ENCODE measurements around the gene RFXANK. TPM values are rescaled to one million over a fixed set of nuclear protein-coding genes. Genes with fewer than 3 reads are reported as not detected.
"Not testable (repeated sequence)": the region's sequence is repeated elsewhere in the genome, so short reads cannot be mapped to it uniquely, and the experiment has no call there.

RFXANK gene
- total RNA-seq (144 TPM), polyA plus RNA-seq (136 TPM)
- long read RNA-seq, donor 1, partial matches to known transcripts: 0 of 3 reads
- long read RNA-seq, donor 1, other reads (novel, unspliced or antisense): 0 of 3 reads
- long read RNA-seq, donor 2, transcript RFXANK-203 (9 exons, 1,212 nt): major isoform, 11 of 51 reads
- long read RNA-seq, donor 2, partial matches to known transcripts: 37 of 51 reads
- long read RNA-seq, donor 2, other reads (novel, unspliced or antisense): 0 of 51 reads
- long read RNA-seq, donor 3, transcript RFXANK-208 (3 exons, 389 nt): minor isoform, 5 of 65 reads
- long read RNA-seq, donor 3, transcript RFXANK-203 (9 exons, 1,212 nt): major isoform, 20 of 65 reads
- long read RNA-seq, donor 3, partial matches to known transcripts: 22 of 65 reads
- long read RNA-seq, donor 3, other reads (novel, unspliced or antisense): 14 of 65 reads
- long read RNA-seq, donor 4, transcript RFXANK-203 (9 exons, 1,212 nt): major isoform, 5 of 11 reads
- long read RNA-seq, donor 4, partial matches to known transcripts: 5 of 11 reads
- long read RNA-seq, donor 4, other reads (novel, unspliced or antisense): 0 of 11 reads
- long read RNA-seq, donor 5, transcript RFXANK-202 (8 exons, 1,059 nt): minor isoform, 5 of 81 reads
- long read RNA-seq, donor 5, transcript RFXANK-203 (9 exons, 1,212 nt): major isoform, 15 of 81 reads
- long read RNA-seq, donor 5, partial matches to known transcripts: 29 of 81 reads
- long read RNA-seq, donor 5, other reads (novel, unspliced or antisense): 27 of 81 reads
- long read RNA-seq, donor 6, transcript RFXANK-203 (9 exons, 1,212 nt): major isoform, 6 of 26 reads
- long read RNA-seq, donor 6, partial matches to known transcripts: 0 of 26 reads
- long read RNA-seq, donor 6, other reads (novel, unspliced or antisense): 20 of 26 reads
- long read RNA-seq, donor 7, transcript RFXANK-203 (9 exons, 1,212 nt): major isoform, 6 of 17 reads
- long read RNA-seq, donor 7, partial matches to known transcripts: 9 of 17 reads
- long read RNA-seq, donor 7, other reads (novel, unspliced or antisense): 0 of 17 reads
- long read RNA-seq, donor 8, partial matches to known transcripts: 0 of 13 reads
- long read RNA-seq, donor 8, other reads (novel, unspliced or antisense): 5 of 13 reads
- long read RNA-seq, donor 9, transcript RFXANK-203 (9 exons, 1,212 nt): major isoform, 5 of 21 reads
- long read RNA-seq, donor 9, partial matches to known transcripts: 5 of 21 reads
- long read RNA-seq, donor 9, other reads (novel, unspliced or antisense): 10 of 21 reads
- long read RNA-seq, donor 10, partial matches to known transcripts: 7 of 15 reads
- long read RNA-seq, donor 10, other reads (novel, unspliced or antisense): 0 of 15 reads

GRCh38 chr19:19192078-19192882 is at the start of gene RFXANK, which contains the start of gene BORCS8:
Gene RFXANK, plus strand, starts transcription at chr19:19192258. Its CDS starts 1,689 bp downstream, at chr19:19193947.
Gene BORCS8, minus strand, starts transcription at chr19:19192152. Its CDS starts 35 bp downstream, at chr19:19192117.
- H3K27ac ChIP-seq (ENCODE audit: low read depth in 1 of 2, low read length in 1 of 2): peak within 1 kb of the TSS; percentile 100
- DNase-seq (ENCODE audit: low read depth in 6 of 9, low spot score in 9 of 9): peak; percentile 99 to 100 (median 100)
- H3K9me3 ChIP-seq (ENCODE audit: control insufficient read depth in 2 of 2, insufficient read depth in 1 of 2, low read length in 1 of 2): peaks cover 0 to 2% of the 10 kb centered on the region in 2 donors
- H3K4me1 ChIP-seq (ENCODE audit: control insufficient read depth in 2 of 2, insufficient read depth in 2 of 2, low read length in 2 of 2): peaks cover 18 to 23% of the 10 kb centered on the region in 2 donors
- under 1% methylated on average over 53 of the region's 53 CpGs for whole genome bisulfite sequencing
- H3K27me3 ChIP-seq (ENCODE audit: control insufficient read depth in 2 of 2, insufficient read depth in 1 of 2, low read length in 1 of 2): no peaks in the 10 kb centered on the region
- peak within 1 kb of the TSS; percentile 92 to 98 for H3K4me3 ChIP-seq (ENCODE audit: low read length in 2 of 2)
- H3K36me3 ChIP-seq (ENCODE audit: control insufficient read depth in 2 of 2, insufficient read depth in 2 of 2, low read length in 1 of 2): peaks cover 10 to 15% of the 10 kb centered on the region in 2 donors

GRCh38 chr19:19142347-19142746 is 49.7 kb upstream of the RFXANK start:
- Histone ChIP-seq H3K27ac (ENCODE audit: low read depth in 1 of 2, low read length in 1 of 2) (no peak overlapping the region), H3K4me1 (ENCODE audit: control insufficient read depth in 2 of 2, insufficient read depth in 2 of 2, low read length in 2 of 2) (peaks cover 8 to 16% of the 10 kb centered on the region in 2 donors), H3K27me3 (ENCODE audit: control insufficient read depth in 2 of 2, insufficient read depth in 1 of 2, low read length in 1 of 2) (peaks cover 0 to 2% of the 10 kb centered on the region in 2 donors), H3K9me3 (ENCODE audit: control insufficient read depth in 2 of 2, insufficient read depth in 1 of 2, low read length in 1 of 2) (peaks cover 0 to 3% of the 10 kb centered on the region in 2 donors), H3K36me3 (ENCODE audit: control insufficient read depth in 2 of 2, insufficient read depth in 2 of 2, low read length in 1 of 2) (peaks cover 5 to 6% of the 10 kb centered on the region in 2 donors), H3K4me3 (ENCODE audit: low read length in 2 of 2) (no peak overlapping the region)
- 97% methylated on average over 12 of the region's 12 CpGs for WGBS
- DNase-seq (ENCODE audit: low read depth in 6 of 9, low spot score in 9 of 9): no peak

- H3K9me3 ChIP-seq (ENCODE audit: control insufficient read depth in 2 of 2, insufficient read depth in 1 of 2, low read length in 1 of 2): no peaks in the 10 kb centered on the region
- WGBS: 97% methylated on average over 17 of the region's 17 CpGs
- no peak for DNase-seq (ENCODE audit: low read depth in 6 of 9, low spot score in 9 of 9)
- H3K36me3 ChIP-seq (ENCODE audit: control insufficient read depth in 2 of 2, insufficient read depth in 2 of 2, low read length in 1 of 2): peaks cover 17% of the 10 kb centered on the region in 2 donors
- peaks cover 0 to 5% of the 10 kb centered on the region in 2 donors for H3K4me1 ChIP-seq (ENCODE audit: control insufficient read depth in 2 of 2, insufficient read depth in 2 of 2, low read length in 2 of 2)
- no peaks in the 10 kb centered on the region for H3K27me3 ChIP-seq (ENCODE audit: control insufficient read depth in 2 of 2, insufficient read depth in 1 of 2, low read length in 1 of 2)
- H3K27ac ChIP-seq (ENCODE audit: low read depth in 1 of 2, low read length in 1 of 2): no peak overlapping the region
- H3K4me3 ChIP-seq (ENCODE audit: low read length in 2 of 2): no peak overlapping the region
Observed at GRCh38 chr19:19145281-19145680, 46.8 kb upstream of the RFXANK start.

GRCh38 chr19:19145684-19146608 is 46.1 kb upstream of the RFXANK start:
- Histone ChIP-seq H3K9me3 (ENCODE audit: control insufficient read depth in 2 of 2, insufficient read depth in 1 of 2, low read length in 1 of 2) (no peaks in the 10 kb centered on the region), H3K27ac (ENCODE audit: low read depth in 1 of 2, low read length in 1 of 2) (no peak overlapping the region), H3K27me3 (ENCODE audit: control insufficient read depth in 2 of 2, insufficient read depth in 1 of 2, low read length in 1 of 2) (no peaks in the 10 kb centered on the region), H3K4me1 (ENCODE audit: control insufficient read depth in 2 of 2, insufficient read depth in 2 of 2, low read length in 2 of 2) (peaks cover 0 to 5% of the 10 kb centered on the region in 2 donors), H3K4me3 (ENCODE audit: low read length in 2 of 2) (no peak overlapping the region), H3K36me3 (ENCODE audit: control insufficient read depth in 2 of 2, insufficient read depth in 2 of 2, low read length in 1 of 2) (peaks cover 17% of the 10 kb centered on the region in 2 donors)
- peak in 7 of 9 donors; percentile 56 to 87 (median 82) for DNase-seq (ENCODE audit: low read depth in 6 of 9, low spot score in 9 of 9)
- 55% methylated on average over 47 of the region's 47 CpGs for WGBS

- Histone ChIP-seq H3K4me3 (ENCODE audit: low read length in 2 of 2) (no peak overlapping the region), H3K36me3 (ENCODE audit: control insufficient read depth in 2 of 2, insufficient read depth in 2 of 2, low read length in 1 of 2) (peaks cover 17% of the 10 kb centered on the region in 2 donors), H3K4me1 (ENCODE audit: control insufficient read depth in 2 of 2, insufficient read depth in 2 of 2, low read length in 2 of 2) (peaks cover 0 to 5% of the 10 kb centered on the region in 2 donors), H3K27ac (ENCODE audit: low read depth in 1 of 2, low read length in 1 of 2) (no peak overlapping the region), H3K27me3 (ENCODE audit: control insufficient read depth in 2 of 2, insufficient read depth in 1 of 2, low read length in 1 of 2) (no peaks in the 10 kb centered on the region), H3K9me3 (ENCODE audit: control insufficient read depth in 2 of 2, insufficient read depth in 1 of 2, low read length in 1 of 2) (no peaks in the 10 kb centered on the region)
- 99% methylated on average over 7 of the region's 7 CpGs for WGBS
- no peak for DNase-seq (ENCODE audit: low read depth in 6 of 9, low spot score in 9 of 9)
Observed at GRCh38 chr19:19146865-19147264, 45.2 kb upstream of the RFXANK start.

GRCh38 chr19:19147344-19147743 is 44.7 kb upstream of the RFXANK start:
- Histone ChIP-seq H3K27ac (ENCODE audit: low read depth in 1 of 2, low read length in 1 of 2) (no peak overlapping the region), H3K36me3 (ENCODE audit: control insufficient read depth in 2 of 2, insufficient read depth in 2 of 2, low read length in 1 of 2) (peaks cover 17% of the 10 kb centered on the region in 2 donors), H3K4me1 (ENCODE audit: control insufficient read depth in 2 of 2, insufficient read depth in 2 of 2, low read length in 2 of 2) (peaks cover 0 to 5% of the 10 kb centered on the region in 2 donors), H3K27me3 (ENCODE audit: control insufficient read depth in 2 of 2, insufficient read depth in 1 of 2, low read length in 1 of 2) (no peaks in the 10 kb centered on the region), H3K9me3 (ENCODE audit: control insufficient read depth in 2 of 2, insufficient read depth in 1 of 2, low read length in 1 of 2) (no peaks in the 10 kb centered on the region), H3K4me3 (ENCODE audit: low read length in 2 of 2) (no peak overlapping the region)
- 97% methylated on average over 5 of the region's 5 CpGs for WGBS
- no peak for DNase-seq (ENCODE audit: low read depth in 6 of 9, low spot score in 9 of 9)

GRCh38 chr19:19148504-19148903 is 43.6 kb upstream of the RFXANK start:
- not testable (repeated sequence) for H3K4me3 ChIP-seq (ENCODE audit: low read length in 2 of 2); H3K27me3 ChIP-seq (ENCODE audit: control insufficient read depth in 2 of 2, insufficient read depth in 1 of 2, low read length in 1 of 2); H3K4me1 ChIP-seq (ENCODE audit: control insufficient read depth in 2 of 2, insufficient read depth in 2 of 2, low read length in 2 of 2); H3K27ac ChIP-seq (ENCODE audit: low read depth in 1 of 2, low read length in 1 of 2); H3K9me3 ChIP-seq (ENCODE audit: control insufficient read depth in 2 of 2, insufficient read depth in 1 of 2, low read length in 1 of 2); DNase-seq (ENCODE audit: low read depth in 6 of 9, low spot score in 9 of 9)
- peaks cover 17% of the 10 kb centered on the region in 2 donors for H3K36me3 ChIP-seq (ENCODE audit: control insufficient read depth in 2 of 2, insufficient read depth in 2 of 2, low read length in 1 of 2)
- 98% methylated on average over 8 of the region's 8 CpGs for WGBS

Measured in thymus (tissue), 14 donors.